Esophagus muscularis mucosa (tissue), 3 donors: ENCODE data around the gene MACROD2.

Experiments used
- EP300 ChIP-seq: sonication (generic); formaldehyde crosslinking; IDR thresholded peaks from one replicate; pipeline ENCODE4 v1.6.1; 2017; ENCODE audit warnings: antibody characterized with exemption
- TF ChIP-seq, protein P1 (sequence below), 3 experiments: fragments of 200-600 bp in 2 of 3; fragments of 450-650 bp in 1 of 3; sonication (generic) in 2 of 3; IDR thresholded peaks; one replicate each; pipeline ENCODE4 v1.5.1; 2017 to 2019; ENCODE audit warnings: antibody characterized with exemption in 3 of 3, mild to moderate bottlenecking in 2 of 3, moderate library complexity in 1 of 3

GRCh38 chr20:13984211-13984610, 11.1 kb upstream of the MACROD2 start:
- no peak for TF ChIP-seq EP300
- TF ChIP-seq, protein P1, sequence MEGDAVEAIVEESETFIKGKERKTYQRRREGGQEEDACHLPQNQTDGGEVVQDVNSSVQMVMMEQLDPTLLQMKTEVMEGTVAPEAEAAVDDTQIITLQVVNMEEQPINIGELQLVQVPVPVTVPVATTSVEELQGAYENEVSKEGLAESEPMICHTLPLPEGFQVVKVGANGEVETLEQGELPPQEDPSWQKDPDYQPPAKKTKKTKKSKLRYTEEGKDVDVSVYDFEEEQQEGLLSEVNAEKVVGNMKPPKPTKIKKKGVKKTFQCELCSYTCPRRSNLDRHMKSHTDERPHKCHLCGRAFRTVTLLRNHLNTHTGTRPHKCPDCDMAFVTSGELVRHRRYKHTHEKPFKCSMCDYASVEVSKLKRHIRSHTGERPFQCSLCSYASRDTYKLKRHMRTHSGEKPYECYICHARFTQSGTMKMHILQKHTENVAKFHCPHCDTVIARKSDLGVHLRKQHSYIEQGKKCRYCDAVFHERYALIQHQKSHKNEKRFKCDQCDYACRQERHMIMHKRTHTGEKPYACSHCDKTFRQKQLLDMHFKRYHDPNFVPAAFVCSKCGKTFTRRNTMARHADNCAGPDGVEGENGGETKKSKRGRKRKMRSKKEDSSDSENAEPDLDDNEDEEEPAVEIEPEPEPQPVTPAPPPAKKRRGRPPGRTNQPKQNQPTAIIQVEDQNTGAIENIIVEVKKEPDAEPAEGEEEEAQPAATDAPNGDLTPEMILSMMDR (IDR thresholded peaks at IDR 0.05), result no peak
